Fibroblast of the aortic adventitia (primary cell): ENCODE data around the gene LAMA2. TPM values are rescaled to one million over a fixed set of nuclear protein-coding genes. Genes with fewer than 3 reads are reported as not detected.

ENCODE experiments used
- DNase-seq: peaks from one replicate; pipeline ENCODE4 v3.0.0-alpha.2; 2010; ENCODE audit warnings: low read depth
- H3K4me3 ChIP-seq: 2 replicates; pipeline ENCODE4 v1.5.1; 2011; ENCODE audit warnings: low read depth, mild to moderate bottlenecking, control low read depth, low read length, moderate library complexity
- total RNA-seq: library from RNA; depleted of rRNA; stranded (reverse); fragments of >200 nt; gene quantifications from 2 replicates; pipeline ENCODE4 v1.2.3, GENCODE V29; 2012; ENCODE audit warnings: low replicate concordance
- TF ChIP-seq, protein P1 (sequence below): IDR thresholded peaks from 2 replicates; pipeline ENCODE4 v1.5.1; 2011; ENCODE audit warnings: mild to moderate bottlenecking, low read length, control low read depth, inconsistent platforms; ENCODE audit not compliant: insufficient read depth

LAMA2 gene
- total RNA-seq, 1 donor, result 99.1 TPM

DNA sequence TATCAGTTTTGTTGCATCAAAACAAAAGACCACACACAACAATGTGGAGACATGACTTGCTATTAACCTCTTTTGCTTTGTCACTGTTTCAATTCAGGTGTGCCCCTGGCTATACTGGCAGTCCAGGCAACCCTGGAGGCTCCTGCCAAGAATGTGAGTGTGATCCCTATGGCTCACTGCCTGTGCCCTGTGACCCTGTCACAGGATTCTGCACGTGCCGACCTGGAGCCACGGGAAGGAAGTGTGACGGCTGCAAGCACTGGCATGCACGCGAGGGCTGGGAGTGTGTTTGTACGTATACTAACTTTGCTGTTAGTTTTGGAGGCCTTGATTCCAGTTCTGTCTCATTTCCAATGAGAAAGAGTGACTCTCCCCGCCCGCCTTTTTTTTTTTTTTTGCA, 470.1 kb downstream of the LAMA2 start:
- H3K4me3 ChIP-seq, result no peak overlapping the region
- no peak for DNase-seq
- TF ChIP-seq, protein P1, sequence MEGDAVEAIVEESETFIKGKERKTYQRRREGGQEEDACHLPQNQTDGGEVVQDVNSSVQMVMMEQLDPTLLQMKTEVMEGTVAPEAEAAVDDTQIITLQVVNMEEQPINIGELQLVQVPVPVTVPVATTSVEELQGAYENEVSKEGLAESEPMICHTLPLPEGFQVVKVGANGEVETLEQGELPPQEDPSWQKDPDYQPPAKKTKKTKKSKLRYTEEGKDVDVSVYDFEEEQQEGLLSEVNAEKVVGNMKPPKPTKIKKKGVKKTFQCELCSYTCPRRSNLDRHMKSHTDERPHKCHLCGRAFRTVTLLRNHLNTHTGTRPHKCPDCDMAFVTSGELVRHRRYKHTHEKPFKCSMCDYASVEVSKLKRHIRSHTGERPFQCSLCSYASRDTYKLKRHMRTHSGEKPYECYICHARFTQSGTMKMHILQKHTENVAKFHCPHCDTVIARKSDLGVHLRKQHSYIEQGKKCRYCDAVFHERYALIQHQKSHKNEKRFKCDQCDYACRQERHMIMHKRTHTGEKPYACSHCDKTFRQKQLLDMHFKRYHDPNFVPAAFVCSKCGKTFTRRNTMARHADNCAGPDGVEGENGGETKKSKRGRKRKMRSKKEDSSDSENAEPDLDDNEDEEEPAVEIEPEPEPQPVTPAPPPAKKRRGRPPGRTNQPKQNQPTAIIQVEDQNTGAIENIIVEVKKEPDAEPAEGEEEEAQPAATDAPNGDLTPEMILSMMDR, result no peak

DNA sequence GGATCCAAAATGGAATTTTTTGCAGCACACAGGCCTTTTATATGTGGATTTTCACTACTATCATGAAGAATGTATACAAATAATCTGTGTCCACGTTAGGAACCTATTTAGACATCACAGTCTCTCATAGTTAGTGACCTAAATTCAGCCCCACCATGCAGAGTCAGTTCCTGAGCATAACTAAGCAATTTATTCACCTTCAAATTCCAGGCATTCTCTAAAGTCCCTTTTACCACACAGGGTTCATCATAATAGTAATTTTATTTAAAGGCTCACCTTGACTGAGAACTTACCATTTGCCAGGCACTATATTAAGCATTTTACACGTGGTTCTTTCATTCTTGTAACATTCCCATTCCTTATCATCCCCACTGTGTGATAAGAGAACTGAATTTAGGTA, 473.2 kb downstream of the LAMA2 start:
- no peak overlapping the region for H3K4me3 ChIP-seq
- TF ChIP-seq, protein P1, result no peak
- DNase-seq, result no peak

GRCh38 chr6:129359811-129360681, 477.1 kb downstream of the LAMA2 start:
- TF ChIP-seq, protein P1, result no peak
- no peak overlapping the region for H3K4me3 ChIP-seq
- no peak for DNase-seq

DNA sequence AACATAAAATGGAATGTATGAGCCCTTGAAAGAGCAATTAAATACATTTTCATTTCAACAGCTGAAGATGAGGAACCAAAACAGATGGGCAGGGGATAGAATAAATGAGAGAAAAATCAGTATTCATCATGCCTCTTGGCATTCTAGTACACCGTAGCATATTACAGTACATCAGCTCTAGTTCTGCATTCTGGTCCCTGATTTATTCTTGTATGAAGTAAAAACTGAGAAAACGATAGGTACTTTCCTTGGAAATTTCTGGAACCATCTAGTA, 477.7 kb downstream of the LAMA2 start:
- DNase-seq, result no peak

GRCh38 chr6:129364037-129364436, 481.1 kb downstream of the LAMA2 start:
- TF ChIP-seq, protein P1, result no peak
- DNase-seq, result no peak
- H3K4me3 ChIP-seq, result no peak overlapping the region

More for the DNA sequence above, 477.7 kb downstream of the LAMA2 start:
- no peak overlapping the region for H3K4me3 ChIP-seq
- TF ChIP-seq, protein P1, result no peak

DNA sequence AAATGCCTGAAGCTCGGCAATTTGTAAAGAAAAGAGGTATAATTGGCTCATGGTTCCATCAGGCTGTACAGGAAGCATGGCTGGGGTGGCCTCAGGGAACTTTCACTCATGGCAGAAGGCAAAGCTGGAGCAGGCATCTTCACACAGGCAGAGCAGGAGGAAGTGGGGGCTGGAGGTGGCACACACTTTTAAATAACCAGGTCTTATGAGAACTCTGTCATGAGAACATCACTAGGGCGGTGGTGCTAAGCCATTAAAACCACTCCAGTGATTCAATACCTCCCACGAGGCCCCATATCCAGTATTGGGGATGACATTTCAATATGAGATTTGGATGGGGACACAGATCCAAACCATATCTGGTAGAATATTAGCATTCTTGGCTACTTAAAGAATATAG, 481.8 kb downstream of the LAMA2 start:
- TF ChIP-seq, protein P1, result no peak
- H3K4me3 ChIP-seq, result no peak overlapping the region
- DNase-seq, result no peak

GRCh38 chr6:129368076-129368475, 485.1 kb downstream of the LAMA2 start:
- TF ChIP-seq, protein P1, result no peak
- H3K4me3 ChIP-seq, result no peak overlapping the region
- DNase-seq, result no peak
